SK-N-SH (cell line): ENCODE measurements around the gene CCR6. TPM values are rescaled to one million over a fixed set of nuclear protein-coding genes. Genes with fewer than 3 reads are reported as not detected.

ENCODE experiments used
- CTCF ChIA-PET: fragments of 300-600, 350-600 bp; formaldehyde crosslinking; extraction: SDS; loops from one replicate; lab custom pipeline; 2021; lab: Yijun Ruan, JAX
- POLR2A ChIA-PET: fragments of 350-600 bp; sonication (Branson Sonifier 250); formaldehyde crosslinking; extraction: SDS; loops from one replicate; lab custom pipeline; 2020; ENCODE audit warnings: antibody characterized with exemption, inconsistent platforms; lab: Yijun Ruan, JAX
- DNase-seq: peaks from one replicate; pipeline ENCODE4 v3.0.0; 2012
- H2AFZ ChIP-seq: fragments of 200-600 bp; sonication (generic); 2 replicates; pipeline ENCODE4 v1.8.1; 2016; ENCODE audit warnings: antibody characterized with exemption, mild to moderate bottlenecking, low read depth
- H3F3A ChIP-seq: fragments of 200-600 bp; sonication (generic); replicated peaks from 2 replicates; pipeline ENCODE3; 2016; ENCODE audit warnings: antibody characterized with exemption, mild to moderate bottlenecking; ENCODE audit not compliant: insufficient read depth
- H3K27ac ChIP-seq, 2 experiments: fragments of 200-500 bp in 1 of 2; fragments of 200-600 bp in 1 of 2; sonication (Bioruptor generic) in 1 of 2; sonication (generic), shearing (Covaris generic) in 1 of 2; 2 replicates each; pipeline versions ENCODE4 v1.5.1 to v1.6.1; 2014 to 2016; ENCODE audit warnings: low read depth in 2 of 2, inconsistent platforms in 1 of 2, low read length in 1 of 2, mild to moderate bottlenecking in 1 of 2, mixed read lengths in 1 of 2
- H3K27me3 ChIP-seq: fragments of 200-600 bp; sonication (generic), shearing (Covaris generic); 2 replicates; pipeline ENCODE4 v1.6.1; 2016; ENCODE audit warnings: mixed run types; ENCODE audit not compliant: insufficient read depth
- H3K36me3 ChIP-seq, 2 experiments: fragments of 200-500 bp in 1 of 2; fragments of 200-600 bp in 1 of 2; sonication (Bioruptor generic) in 1 of 2; sonication (generic) in 1 of 2; replicated peaks in 1 of 2; 2 replicates each; pipeline versions ENCODE3 to v1.5.1; 2014 to 2016; ENCODE audit warnings: low read length in 1 of 2, mild to moderate bottlenecking in 1 of 2; ENCODE audit not compliant: insufficient read depth in 2 of 2, control insufficient read depth in 1 of 2
- H3K4me1 ChIP-seq, 2 experiments: fragments of 200-500 bp in 1 of 2; fragments of 200-600 bp in 1 of 2; sonication (Bioruptor generic) in 1 of 2; sonication (generic), shearing (Covaris generic) in 1 of 2; 2 replicates each; pipeline versions ENCODE4 v1.5.1 to v1.6.1; 2014 to 2016; ENCODE audit warnings: low read depth in 1 of 2, low read length in 1 of 2, mixed run types in 1 of 2; ENCODE audit not compliant: insufficient read depth in 2 of 2, control insufficient read depth in 1 of 2
- H3K4me2 ChIP-seq: fragments of 200-600 bp; sonication (generic), shearing (Covaris generic); 2 replicates; pipeline ENCODE4 v1.6.1; 2017; ENCODE audit warnings: mixed run types
- H3K4me3 ChIP-seq, 2 experiments: fragments of 200-500 bp in 1 of 2; fragments of 200-600 bp in 1 of 2; sonication (Bioruptor generic) in 1 of 2; sonication (generic), shearing (Covaris generic) in 1 of 2; 2 replicates each; pipeline versions ENCODE4 v1.5.1 to v1.8.1; 2014 to 2016; ENCODE audit warnings: low read depth in 2 of 2, inconsistent platforms in 1 of 2, low read length in 1 of 2, mild to moderate bottlenecking in 1 of 2, mixed read lengths in 1 of 2, moderate library complexity in 1 of 2
- H3K79me2 ChIP-seq: fragments of 200-600 bp; sonication (generic); 2 replicates; pipeline ENCODE4 v1.8.1; 2017; ENCODE audit warnings: mild to moderate bottlenecking; ENCODE audit not compliant: insufficient read depth
- H3K9ac ChIP-seq: fragments of 200-600 bp; sonication (generic); 2 replicates; pipeline ENCODE4 v1.6.1; 2017; ENCODE audit warnings: mixed run types
- H3K9me2 ChIP-seq: fragments of 200-600 bp; sonication (generic); 2 replicates; pipeline ENCODE4 v1.6.1; 2017; ENCODE audit warnings: mixed run types
- H3K9me3 ChIP-seq: fragments of 200-600 bp; sonication (generic); 2 replicates; pipeline ENCODE4 v1.6.1; 2017; ENCODE audit warnings: mixed run types, mild to moderate bottlenecking, moderate library complexity
- H4K20me1 ChIP-seq: fragments of 200-600 bp; sonication (generic); 2 replicates; pipeline ENCODE4 v1.6.1; 2017; ENCODE audit warnings: mild to moderate bottlenecking, mixed run types; ENCODE audit not compliant: insufficient read depth
- CHD2 ChIP-seq: fragments of 150-350 bp; IDR thresholded peaks from 2 replicates; pipeline ENCODE4 v1.6.1; 2018; ENCODE audit warnings: low read length; ENCODE audit not compliant: partially characterized antibody
- FOSL2 ChIP-seq: IDR thresholded peaks from 2 replicates; pipeline ENCODE4 v1.4.0; 2012; ENCODE audit warnings: low read depth, mild to moderate bottlenecking, moderate library complexity, borderline replicate concordance
- FOXM1 ChIP-seq: IDR thresholded peaks from 2 replicates; pipeline ENCODE4 v1.4.0; 2012; ENCODE audit warnings: low read depth, mild to moderate bottlenecking
- JUND ChIP-seq: IDR thresholded peaks from 2 replicates; pipeline ENCODE4 v1.4.0; 2012
- MXI1 ChIP-seq: IDR thresholded peaks from 2 replicates; pipeline ENCODE4 v1.6.1; 2012; ENCODE audit warnings: mild to moderate bottlenecking, low read depth, low read length, improper control_type of control experiment
- PBX3 ChIP-seq: IDR thresholded peaks from 2 replicates; pipeline ENCODE4; 2012
- POLR2AphosphoS5 ChIP-seq: IDR thresholded peaks from 2 replicates; pipeline ENCODE4 v1.6.1; 2012; ENCODE audit warnings: low read depth, low read length
- REST ChIP-seq: IDR thresholded peaks from 2 replicates; pipeline ENCODE4 v1.6.1; 2012; ENCODE audit warnings: mild to moderate bottlenecking, low read depth, low read length, moderate library complexity
- RFX5 ChIP-seq: IDR thresholded peaks from 2 replicates; pipeline ENCODE4 v1.6.1; 2012; ENCODE audit warnings: mild to moderate bottlenecking, improper control_type of control experiment, low read length
- RXRA ChIP-seq: IDR thresholded peaks from 2 replicates; pipeline ENCODE4 v1.4.0; 2012; ENCODE audit warnings: low read depth, mild to moderate bottlenecking, borderline replicate concordance
- SMC3 ChIP-seq: IDR thresholded peaks from 2 replicates; pipeline ENCODE4 v1.6.1; 2012; ENCODE audit warnings: low read depth, low read length, improper control_type of control experiment
- TEAD4 ChIP-seq: IDR thresholded peaks from 2 replicates; pipeline ENCODE4 v1.4.0; 2012; ENCODE audit warnings: mild to moderate bottlenecking, borderline replicate concordance; ENCODE audit not compliant: insufficient read depth
- USF2 ChIP-seq: fragments of 150-350 bp; IDR thresholded peaks from 2 replicates; pipeline ENCODE4 v1.6.1; 2017; ENCODE audit warnings: antibody characterized with exemption, low read length, low read depth, borderline replicate concordance
- YY1 ChIP-seq: IDR thresholded peaks from 2 replicates; pipeline ENCODE4 v1.4.0; 2012; ENCODE audit warnings: low read depth, mild to moderate bottlenecking
- WGBS: methylation state at CpG from one replicate; pipeline ENCODE4 v1.1.6; 2017; ENCODE audit warnings: low lambda C conversion rate; 5-methylcytosine and 5-hydroxymethylcytosine counted together
- polyA plus RNA-seq, 3 experiments: library from polyadenylated mRNA; depleted of rRNA; stranded (reverse); fragments of >200 nt; gene quantifications; 2 replicates each; pipeline ENCODE4 v1.2.3, GENCODE V29; 2012
- TF ChIP-seq, protein P1 (sequence below): IDR thresholded peaks from 2 replicates; pipeline ENCODE4 v1.4.0; 2012; ENCODE audit warnings: low read depth

CCR6 gene
- polyA plus RNA-seq, 1 of the 3 experiments (the other 2 are of a cell fraction) = not detected

GRCh38 chr6:167092672-167093339 lies 30.1 kb upstream of the CCR6 start:
- Histone ChIP-seq H3F3A (no peaks in the 10 kb centered on the region), H3K9ac (no peak overlapping the region), H3K27me3 (no peaks in the 10 kb centered on the region), H3K9me2 (no peaks in the 10 kb centered on the region), H4K20me1 (no peaks in the 10 kb centered on the region), H3K36me3 (no peaks in the 10 kb centered on the region), H3K27ac (no peak overlapping the region), H3K4me1 (peaks cover 0 to 3% of the 10 kb centered on the region in 2 experiments; a peak in 1 of 4 replicates)
- DNase-seq = no peak
- 54% methylated on average over 16 of the region's 16 CpGs for WGBS
- POLR2A ChIA-PET = no interaction called here
- TF ChIP-seq, protein P1, sequence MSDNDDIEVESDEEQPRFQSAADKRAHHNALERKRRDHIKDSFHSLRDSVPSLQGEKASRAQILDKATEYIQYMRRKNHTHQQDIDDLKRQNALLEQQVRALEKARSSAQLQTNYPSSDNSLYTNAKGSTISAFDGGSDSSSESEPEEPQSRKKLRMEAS = no peak
- TF ChIP-seq POLR2AphosphoS5 = no peak
- TF ChIP-seq RXRA = no peak
- no peak for TF ChIP-seq PBX3
- TF ChIP-seq MXI1 = no peak
- TF ChIP-seq YY1 = no peak
- no peak for TF ChIP-seq SMC3
- TF ChIP-seq, all 33 proteins: peak for 0
- CTCF ChIA-PET = no interaction called here
- no peaks in the 10 kb centered on the region for H3K9me3 ChIP-seq
- no peak overlapping the region for H3K4me3 ChIP-seq
- H3K4me2 ChIP-seq = no peak overlapping the region
- H3K79me2 ChIP-seq = no peaks in the 10 kb centered on the region
- no peak overlapping the region for H2AFZ ChIP-seq

- Histone ChIP-seq H3K36me3 (no peaks in the 10 kb centered on the region), H3K4me1 (peaks cover 0 to 3% of the 10 kb centered on the region in 2 experiments; a peak in 1 of 4 replicates), H4K20me1 (no peaks in the 10 kb centered on the region), H3F3A (no peaks in the 10 kb centered on the region), H3K4me3 (no peak overlapping the region), H3K9ac (no peak overlapping the region), H3K4me2 (no peak overlapping the region)
- POLR2A ChIA-PET = no interaction called here
- DNase-seq = no peak
- TF ChIP-seq TEAD4 = no peak
- TF ChIP-seq POLR2AphosphoS5 = no peak
- no peak for TF ChIP-seq MXI1
- TF ChIP-seq, all 33 proteins: peak for 0
- WGBS = 73% methylated on average over 18 of the region's 20 CpGs
- Histone ChIP-seq H3K9me3 (no peaks in the 10 kb centered on the region), H3K27me3 (no peaks in the 10 kb centered on the region), H3K79me2 (no peaks in the 10 kb centered on the region), H2AFZ (no peak overlapping the region), H3K9me2 (no peaks in the 10 kb centered on the region), H3K27ac (no peak overlapping the region)
- CTCF ChIA-PET = no interaction called here
Observed at GRCh38 chr6:167093406-167093921, 29.4 kb upstream of the CCR6 start.

GRCh38 chr6:167093922-167094432 lies 28.9 kb upstream of the CCR6 start:
- ChIA-PET POLR2A (no interaction called here), CTCF (interaction anchor here (0.6 to 1.5 kb wide), 2 partner anchors 22 to 51 kb away, joined by 3 to 4 read pairs; no protein-coding TSS in a partner anchor)
- Histone ChIP-seq H3K27ac (no peak overlapping the region), H4K20me1 (no peaks in the 10 kb centered on the region), H3K4me2 (no peak overlapping the region), H3K36me3 (no peaks in the 10 kb centered on the region), H3F3A (no peaks in the 10 kb centered on the region), H3K79me2 (no peaks in the 10 kb centered on the region), H3K9me2 (no peaks in the 10 kb centered on the region), H2AFZ (no peak overlapping the region), H3K9me3 (no peaks in the 10 kb centered on the region), H3K4me3 (no peak overlapping the region), H3K4me1 (peaks cover 0 to 3% of the 10 kb centered on the region in 2 experiments; a peak in 1 of 4 replicates), H3K9ac (no peak overlapping the region), H3K27me3 (no peaks in the 10 kb centered on the region)
- no peak for DNase-seq
- WGBS = 61% methylated on average over 26 of the region's 28 CpGs
- TF ChIP-seq JUND (no peak), MXI1 (no peak), RFX5 (no peak), CHD2 (no peak), USF2 (no peak), FOSL2 (no peak), SMC3 (no peak), REST (no peak), FOXM1 (no peak)
